GM23248 (cell line): ENCODE results near the gene TMEM117.

Experiments used
- EZH2 ChIP-seq: fragments of 200-600 bp; sonication (generic); IDR thresholded peaks from 2 replicates; pipeline ENCODE4 v1.6.1; 2018; ENCODE audit warnings: antibody characterized with exemption, mild to moderate bottlenecking; ENCODE audit not compliant: insufficient read depth, poor library complexity, severe bottlenecking
- EZH2phosphoT487 ChIP-seq: fragments of 200-600 bp; sonication (generic); IDR thresholded peaks from 2 replicates; pipeline ENCODE4 v1.6.1; 2018; ENCODE audit warnings: antibody characterized with exemption, moderate library complexity, mild to moderate bottlenecking, low read depth; ENCODE audit not compliant: insufficient read depth

- TF ChIP-seq EZH2, result no peak
- no peak for TF ChIP-seq EZH2phosphoT487
Observed at GRCh38 chr12:44193281-44193680, 357.4 kb downstream of the TMEM117 start.
